Neural progenitor cell (in vitro differentiated cells): ENCODE data around the gene KIAA0586.

Source experiments
- CTCF ChIP-seq: fragments of 200-600 bp; sonication (generic); IDR thresholded peaks from 2 replicates; pipeline ENCODE4 v1.5.1; 2017; ENCODE audit warnings: antibody characterized with exemption, mild to moderate bottlenecking
- EZH2 ChIP-seq: fragments of 200-600 bp; sonication (generic); IDR thresholded peaks from 2 replicates; pipeline ENCODE4 v1.6.1; 2017; ENCODE audit warnings: antibody characterized with exemption, mild to moderate bottlenecking, moderate library complexity
- EZH2phosphoT487 ChIP-seq: fragments of 200-600 bp; sonication (generic); IDR thresholded peaks from 2 replicates; pipeline ENCODE4 v1.6.1; 2017; ENCODE audit warnings: antibody characterized with exemption

- no peak for TF ChIP-seq EZH2
- TF ChIP-seq CTCF = no peak
- TF ChIP-seq EZH2phosphoT487 = no peak
Measured at GRCh38 chr14:58557242-58557641, 129.7 kb downstream of the KIAA0586 start.
